GM12874 (cell line): ENCODE results near the gene S100A1.

Source experiments
- TF ChIP-seq, protein P1 (sequence below): IDR thresholded peaks from 2 replicates; pipeline ENCODE4 v1.5.1; 2011; ENCODE audit warnings: low read depth, mild to moderate bottlenecking, control low read depth, low read length, moderate library complexity; ENCODE audit not compliant: insufficient read depth

S100A1 gene

DNA sequence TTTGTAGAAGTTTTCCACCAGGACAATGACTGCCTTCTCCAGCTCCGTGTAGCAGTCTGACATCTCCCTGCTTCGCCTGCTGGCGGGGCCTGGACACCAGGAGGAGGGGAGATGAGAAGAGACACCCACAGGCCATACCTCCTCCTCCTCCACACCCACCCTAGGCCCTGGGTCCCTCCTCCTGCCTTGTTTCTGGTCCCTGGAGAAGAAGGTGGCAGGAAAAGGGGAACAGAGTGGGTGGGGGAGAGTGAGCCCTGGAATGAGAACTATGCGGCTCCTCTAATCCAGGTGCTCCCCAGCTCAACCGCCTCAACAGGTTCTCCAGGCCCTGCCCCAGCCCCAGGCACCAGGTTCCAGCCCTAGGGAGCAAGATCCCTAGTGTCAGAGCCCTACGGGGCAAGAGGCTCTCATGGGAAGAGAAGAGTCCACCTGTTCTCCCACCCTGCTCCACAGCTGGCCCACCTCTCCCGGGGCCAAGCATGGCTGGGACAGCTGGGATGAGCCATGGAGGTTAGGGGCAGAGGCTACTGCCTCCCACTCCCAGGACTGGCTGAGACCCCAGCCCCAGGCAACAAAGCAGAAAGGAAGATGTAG lies 20.0 kb upstream of the S100A1 start:
- TF ChIP-seq, protein P1, sequence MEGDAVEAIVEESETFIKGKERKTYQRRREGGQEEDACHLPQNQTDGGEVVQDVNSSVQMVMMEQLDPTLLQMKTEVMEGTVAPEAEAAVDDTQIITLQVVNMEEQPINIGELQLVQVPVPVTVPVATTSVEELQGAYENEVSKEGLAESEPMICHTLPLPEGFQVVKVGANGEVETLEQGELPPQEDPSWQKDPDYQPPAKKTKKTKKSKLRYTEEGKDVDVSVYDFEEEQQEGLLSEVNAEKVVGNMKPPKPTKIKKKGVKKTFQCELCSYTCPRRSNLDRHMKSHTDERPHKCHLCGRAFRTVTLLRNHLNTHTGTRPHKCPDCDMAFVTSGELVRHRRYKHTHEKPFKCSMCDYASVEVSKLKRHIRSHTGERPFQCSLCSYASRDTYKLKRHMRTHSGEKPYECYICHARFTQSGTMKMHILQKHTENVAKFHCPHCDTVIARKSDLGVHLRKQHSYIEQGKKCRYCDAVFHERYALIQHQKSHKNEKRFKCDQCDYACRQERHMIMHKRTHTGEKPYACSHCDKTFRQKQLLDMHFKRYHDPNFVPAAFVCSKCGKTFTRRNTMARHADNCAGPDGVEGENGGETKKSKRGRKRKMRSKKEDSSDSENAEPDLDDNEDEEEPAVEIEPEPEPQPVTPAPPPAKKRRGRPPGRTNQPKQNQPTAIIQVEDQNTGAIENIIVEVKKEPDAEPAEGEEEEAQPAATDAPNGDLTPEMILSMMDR, result no peak

GRCh38 chr1:153608742-153609584 lies 19.3 kb upstream of the S100A1 start:
- TF ChIP-seq, protein P1, result no peak

GRCh38 chr1:153609585-153609907 lies 18.7 kb upstream of the S100A1 start:
- TF ChIP-seq, protein P1, result no peak

GRCh38 chr1:153610334-153610733 lies 17.9 kb upstream of the S100A1 start:
- TF ChIP-seq, protein P1, result no peak

DNA sequence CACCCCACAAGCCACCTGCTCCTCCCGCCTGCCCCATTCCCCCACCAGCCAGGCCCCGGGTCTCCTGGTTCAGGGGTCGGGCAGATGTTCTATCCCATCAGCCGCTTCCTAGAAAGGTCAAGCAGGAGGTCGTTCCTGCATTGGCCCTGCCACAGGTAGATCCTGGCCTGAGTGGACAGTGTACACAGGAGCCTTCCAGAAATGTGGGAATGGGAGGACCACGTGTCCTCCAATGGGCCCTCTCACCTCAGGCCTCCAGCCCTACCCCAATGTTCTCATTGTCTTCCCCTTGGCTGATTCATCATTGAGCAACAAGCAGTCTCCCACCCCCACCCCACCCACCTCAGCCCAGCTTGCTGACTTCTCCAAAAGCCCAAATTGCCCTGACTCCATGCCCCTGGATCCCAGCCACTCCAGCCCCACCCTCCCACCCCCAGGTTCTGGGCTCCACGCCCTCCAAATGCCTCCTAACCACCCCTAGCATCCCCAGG lies 17.4 kb upstream of the S100A1 start:
- TF ChIP-seq, protein P1, result no peak

DNA sequence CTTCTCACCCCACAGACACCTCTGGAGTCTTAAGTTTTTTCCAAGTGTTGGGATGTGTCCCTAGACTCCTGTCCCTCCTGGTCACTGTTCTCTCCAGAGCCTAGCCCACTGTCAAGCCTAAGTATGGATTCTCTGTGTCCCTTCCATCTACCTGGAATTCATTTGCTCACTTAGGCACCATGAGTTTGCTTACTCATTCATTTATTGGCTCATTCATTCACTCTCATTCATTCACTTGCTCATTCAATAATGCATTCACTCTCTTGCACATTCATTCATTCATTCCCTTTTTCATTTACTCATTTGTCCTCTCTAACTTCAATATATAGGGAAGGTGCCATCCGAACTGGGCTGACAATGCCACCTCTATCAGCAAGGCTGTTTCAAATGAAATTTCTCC lies 16.9 kb upstream of the S100A1 start:
- TF ChIP-seq, protein P1, result no peak

DNA sequence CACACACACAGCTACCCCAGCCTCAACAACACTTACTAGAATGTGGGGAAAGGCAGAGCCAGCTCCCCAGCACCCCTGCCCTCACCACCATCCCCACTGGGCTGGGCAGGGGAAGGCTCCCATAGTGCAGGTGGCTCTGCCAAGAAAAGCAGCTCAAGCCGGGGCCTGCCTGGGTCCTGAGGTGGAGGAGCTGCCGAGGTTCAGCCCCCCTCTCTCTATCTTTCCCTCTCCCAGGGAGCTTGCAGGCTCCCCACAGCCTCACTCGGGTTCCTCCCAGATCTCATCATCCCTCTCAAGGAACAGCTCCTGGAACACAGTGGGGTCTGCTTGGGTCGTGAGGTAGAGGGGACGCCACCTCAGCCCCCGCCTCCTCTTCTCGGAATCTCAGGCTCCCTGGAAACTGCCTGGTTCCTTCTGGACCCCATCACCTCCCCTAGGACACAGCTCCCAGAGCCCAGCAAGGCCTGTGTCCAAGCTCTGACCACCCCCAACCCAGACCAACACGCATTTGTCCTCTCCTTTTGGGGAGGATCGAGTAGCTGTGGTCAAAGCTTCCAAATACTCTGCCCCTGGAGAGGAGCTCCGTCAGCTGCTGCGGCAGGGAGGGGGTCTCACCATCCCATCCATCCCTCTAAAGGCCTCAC lies 16.0 kb upstream of the S100A1 start:
- TF ChIP-seq, protein P1, result no peak
